Measurements from ENCODE around the gene DPPA4. TPM values are rescaled to one million over a fixed set of nuclear protein-coding genes. Genes with fewer than 3 reads are reported as not detected.
A peak's percentile ranks its signal among the peaks of the same experiment; 100 is the strongest.
"Not testable (repeated sequence)": the region's sequence is repeated elsewhere in the genome, so short reads cannot be mapped to it uniquely, and the experiment has no call there.

DPPA4 gene
- total and polyA plus RNA-seq, 12 donors: 0.01 TPM; not detected in 11

- intact Hi-C loops (cut with DNase I): no loop called here
- H3K9me3 ChIP-seq: no peaks in the 10 kb centered on the region
- no peaks in the 10 kb centered on the region for H3K27me3 ChIP-seq
- no peak for TF ChIP-seq CTCF (IDR thresholded peaks at IDR 0.05)
- H3K27ac ChIP-seq: no peak overlapping the region
- DNase-seq (no peak), ATAC-seq (no peak)
- no peaks in the 10 kb centered on the region for H3K4me1 ChIP-seq
- 81 to 86% methylated on average over 3 of the region's 3 CpGs for WGBS, 2 donors
- H3K36me3 ChIP-seq: no peaks in the 10 kb centered on the region
- H3K4me3 ChIP-seq: no peak overlapping the region
These were observed 38.6 kb upstream of the DPPA4 start for GRCh38 chr3:109375975-109376374.

GRCh38 chr3:109374434-109374833 lies 37.1 kb upstream of the DPPA4 start:
- H3K27me3 ChIP-seq; H3K4me1 ChIP-seq; H3K36me3 ChIP-seq; H3K4me3 ChIP-seq; H3K9me3 ChIP-seq; H3K27ac ChIP-seq; intact Hi-C loops (cut with DNase I); DNase-seq; ATAC-seq: not testable (repeated sequence)
- WGBS, 2 donors: 89 to 91% methylated on average over 4 of the region's 4 CpGs

- 76 to 79% methylated on average over 2 of the region's 2 CpGs for WGBS, 2 donors
- ATAC-seq: no peak
- no peak for TF ChIP-seq CTCF (IDR thresholded peaks at IDR 0.05)
These were observed 36.6 kb upstream of the DPPA4 start for GRCh38 chr3:109373933-109374332.

GRCh38 chr3:109372639-109373038 lies 35.3 kb upstream of the DPPA4 start:
- ATAC-seq (no peak), DNase-seq (no peak)

More at GRCh38 chr3:109373933-109374332, 36.6 kb upstream of the DPPA4 start:
- DNase-seq: no peak
- H3K27ac ChIP-seq: no peak overlapping the region
- H3K4me1 ChIP-seq: no peaks in the 10 kb centered on the region
- H3K4me3 ChIP-seq: no peak overlapping the region
- H3K27me3 ChIP-seq: no peaks in the 10 kb centered on the region
- intact Hi-C loops (cut with DNase I): no loop called here
- no peaks in the 10 kb centered on the region for H3K9me3 ChIP-seq
- H3K36me3 ChIP-seq: no peaks in the 10 kb centered on the region

GRCh38 chr3:109369510-109369909 lies 32.2 kb upstream of the DPPA4 start:
- H3K4me1 ChIP-seq: no peaks in the 10 kb centered on the region
- intact Hi-C loops (cut with DNase I): no loop called here
- TF ChIP-seq CTCF (IDR thresholded peaks at IDR 0.05): peak in 1 of 9 donors; percentile 8
- no peak for ATAC-seq
- DNase-seq: no peak
- H3K36me3 ChIP-seq: no peaks in the 10 kb centered on the region
- H3K4me3 ChIP-seq: no peak overlapping the region
- 58 to 69% methylated on average over 2 of the region's 2 CpGs for WGBS, 2 donors
- no peaks in the 10 kb centered on the region for H3K27me3 ChIP-seq
- H3K27ac ChIP-seq: no peak overlapping the region
- H3K9me3 ChIP-seq: no peaks in the 10 kb centered on the region

More at GRCh38 chr3:109372639-109373038, 35.3 kb upstream of the DPPA4 start:
- no peaks in the 10 kb centered on the region for H3K9me3 ChIP-seq
- no peak overlapping the region for H3K27ac ChIP-seq
- no peaks in the 10 kb centered on the region for H3K4me1 ChIP-seq
- H3K4me3 ChIP-seq: no peak overlapping the region
- H3K27me3 ChIP-seq: no peaks in the 10 kb centered on the region
- intact Hi-C loops (cut with DNase I): no loop called here
- no peak for TF ChIP-seq CTCF (IDR thresholded peaks at IDR 0.05)
- H3K36me3 ChIP-seq: no peaks in the 10 kb centered on the region

Measured in heart right ventricle (tissue), 16 donors.